Iris pigment epithelial cell (primary cell): ENCODE data around the gene NEDD9.
A peak's percentile ranks its signal among the peaks of the same experiment; 100 is the strongest.

Experiments used
- DNase-seq: peaks from one replicate; pipeline ENCODE4 v3.0.0-alpha.2; 2011; ENCODE audit warnings: low read depth

NEDD9 gene

DNA sequence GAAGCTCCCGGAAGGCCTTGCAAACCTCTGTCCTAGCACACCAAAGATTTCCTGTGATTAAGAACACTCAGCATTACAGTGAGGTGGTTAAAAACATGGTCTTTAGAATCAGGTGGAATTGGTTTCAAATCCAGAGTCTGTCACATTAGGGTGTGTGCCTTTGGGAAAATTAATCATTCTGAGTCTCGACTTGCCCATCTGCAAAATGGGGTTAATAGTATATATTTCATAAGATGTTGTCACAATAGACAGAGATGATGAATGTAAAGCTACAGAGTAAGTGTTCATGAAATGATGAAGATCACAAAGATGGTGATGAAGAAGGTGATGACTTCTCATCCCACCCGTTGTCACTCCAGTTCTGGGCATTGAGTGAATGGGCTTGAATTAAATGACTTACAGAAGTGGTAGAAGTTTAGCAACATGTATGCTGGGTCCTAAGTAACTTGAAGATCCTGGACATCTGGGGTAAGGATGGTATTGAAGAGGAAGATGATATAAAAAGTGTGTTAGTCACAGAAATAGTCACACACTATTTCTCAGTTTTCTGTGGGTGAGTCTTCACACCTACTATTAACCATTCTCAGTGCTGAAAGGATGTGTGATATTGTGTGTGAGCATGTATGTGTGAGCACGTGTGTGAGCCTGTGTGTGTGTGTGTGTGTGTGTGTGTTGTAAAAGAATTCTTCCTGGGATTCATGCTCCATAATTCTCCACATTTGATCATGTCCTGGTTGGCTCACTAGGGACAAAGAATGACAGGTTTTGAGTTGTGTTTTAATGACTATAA lies 28.0 kb upstream of the NEDD9 start:
- no peak for DNase-seq

GRCh38 chr6:11258260-11259237 lies 26.1 kb upstream of the NEDD9 start:
- DNase-seq, result peak; percentile 34

DNA sequence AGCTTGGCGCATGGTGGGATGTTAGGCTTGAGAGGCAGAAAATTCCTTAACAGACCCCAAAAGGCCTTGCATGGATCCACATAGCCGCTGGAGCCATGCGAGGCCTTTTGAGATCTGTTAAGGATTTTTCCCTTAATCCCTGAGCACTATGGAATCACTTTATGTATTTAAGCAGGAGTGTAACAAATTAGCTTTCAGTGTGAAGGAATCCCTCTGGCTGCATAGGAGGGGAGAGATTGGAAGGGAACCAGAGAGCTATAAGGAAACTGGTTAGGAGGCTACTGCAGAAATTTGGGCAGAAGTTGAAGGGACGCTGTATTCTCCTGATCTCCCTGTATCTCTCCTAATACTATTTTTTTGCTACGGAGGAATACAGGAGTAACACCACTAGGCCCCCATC lies 23.1 kb upstream of the NEDD9 start:
- DNase-seq, result no peak

- DNase-seq, result no peak
Observed at GRCh38 chr6:11253594-11253993, 21.1 kb upstream of the NEDD9 start.

GRCh38 chr6:11251553-11252360 lies 19.3 kb upstream of the NEDD9 start:
- DNase-seq, result peak; percentile 77

- DNase-seq, result no peak
Observed at GRCh38 chr6:11250108-11250507, 17.6 kb upstream of the NEDD9 start.

DNA sequence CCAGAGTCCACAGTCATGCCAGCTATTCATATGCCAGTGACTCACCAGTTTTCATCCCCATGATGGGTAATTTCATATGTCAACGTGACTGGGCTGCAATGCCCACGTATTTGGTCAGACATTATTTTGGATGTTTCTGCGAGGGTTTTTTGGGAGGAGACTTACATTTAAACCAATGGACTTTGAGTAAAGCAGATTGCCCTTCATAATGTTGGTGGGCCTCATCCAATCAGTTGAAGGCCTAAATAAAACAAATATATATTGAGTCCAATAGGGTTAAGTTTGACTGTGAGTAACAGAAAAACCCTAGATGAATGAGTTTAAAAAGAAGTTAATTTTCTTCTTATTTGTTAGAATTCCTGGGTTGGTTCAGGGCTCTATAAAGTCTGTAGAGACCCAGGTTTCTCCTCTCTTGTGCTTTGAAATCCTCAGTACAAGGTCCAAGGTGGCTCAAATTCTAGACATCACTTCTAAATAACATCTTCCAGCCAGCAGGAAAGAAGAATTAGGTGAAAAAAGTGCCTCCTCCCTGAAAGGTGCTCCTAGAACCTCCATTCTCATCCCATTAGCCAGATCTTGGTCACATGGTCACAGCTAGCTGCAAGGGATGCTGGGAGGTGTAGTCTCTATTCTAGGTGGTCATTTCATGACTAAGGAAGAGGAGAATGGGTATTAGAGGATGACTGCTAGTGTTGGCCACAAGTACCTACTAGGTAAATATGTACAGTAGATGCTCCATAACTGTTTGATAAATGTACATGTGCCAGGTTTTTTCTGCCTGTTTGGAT lies 16.7 kb upstream of the NEDD9 start:
- DNase-seq, result no peak

GRCh38 chr6:11246722-11247121 lies 14.3 kb upstream of the NEDD9 start:
- no peak for DNase-seq

DNA sequence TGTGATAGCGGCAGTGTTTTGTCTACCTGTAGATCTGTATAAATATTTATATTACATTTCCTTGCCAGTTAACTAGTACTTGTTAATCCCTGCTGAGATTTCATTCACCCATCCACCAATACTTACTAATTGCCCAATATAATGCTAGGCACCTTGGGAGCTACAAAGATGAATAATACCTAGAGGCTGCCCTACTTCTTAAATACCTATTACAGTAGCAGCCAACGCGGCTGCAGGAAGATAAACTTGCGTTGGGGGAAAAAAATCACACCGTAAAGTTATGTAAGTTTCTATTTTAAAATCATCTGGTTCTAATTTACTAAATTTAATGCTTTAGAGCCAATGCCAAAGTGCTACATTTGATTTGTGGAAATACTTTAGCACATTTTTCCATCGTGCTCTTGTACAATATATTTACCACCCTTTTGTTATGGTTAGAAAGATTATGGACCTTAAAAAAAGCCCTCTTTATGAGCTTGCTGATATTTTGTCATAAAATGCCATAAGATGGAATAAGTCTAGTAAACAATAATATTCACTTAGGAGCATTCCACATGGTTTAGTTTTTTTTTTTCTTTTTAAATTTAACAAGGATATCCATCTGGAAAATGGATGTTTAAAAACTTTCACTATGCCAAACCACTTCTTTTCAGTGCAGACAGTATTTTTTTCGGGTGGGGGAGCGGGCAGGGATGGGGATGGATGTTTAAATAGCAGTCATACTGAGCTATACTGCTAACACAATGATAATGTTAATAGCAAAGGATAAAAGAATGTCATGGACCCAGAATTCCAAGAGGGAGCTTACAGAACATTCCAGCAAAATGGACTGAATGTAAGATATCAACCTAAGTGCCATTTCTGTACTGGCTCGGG lies 13.2 kb upstream of the NEDD9 start:
- DNase-seq, result no peak

GRCh38 chr6:11244387-11245126 lies 12.1 kb upstream of the NEDD9 start:
- no peak for DNase-seq

- DNase-seq, result no peak
Observed at GRCh38 chr6:11243861-11244260, 11.4 kb upstream of the NEDD9 start.

GRCh38 chr6:11242711-11243110 lies 10.2 kb upstream of the NEDD9 start:
- no peak for DNase-seq

GRCh38 chr6:11241793-11242201 lies 9.3 kb upstream of the NEDD9 start:
- DNase-seq, result no peak

- no peak for DNase-seq
Observed at GRCh38 chr6:11241154-11241792, 8.8 kb upstream of the NEDD9 start.

DNA sequence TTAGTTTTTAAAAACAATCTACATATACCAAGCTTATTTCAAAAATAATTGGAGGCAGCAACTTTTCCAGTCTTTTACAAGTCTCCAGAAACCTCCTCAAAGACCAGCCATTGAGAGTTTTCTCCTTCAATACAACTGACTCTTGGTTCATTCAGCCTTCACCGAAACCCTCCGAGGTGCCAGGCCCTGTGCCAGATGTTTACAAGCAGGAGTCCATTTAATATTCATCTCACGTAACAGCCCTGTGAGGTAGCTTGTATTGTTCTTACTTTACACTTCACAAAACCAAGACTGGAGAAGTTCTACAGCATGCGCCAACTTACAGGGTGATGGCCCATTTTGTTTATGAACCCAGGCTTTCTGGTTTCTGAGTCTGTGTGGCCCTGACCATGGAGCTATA lies 5.5 kb upstream of the NEDD9 start:
- DNase-seq, result no peak

DNA sequence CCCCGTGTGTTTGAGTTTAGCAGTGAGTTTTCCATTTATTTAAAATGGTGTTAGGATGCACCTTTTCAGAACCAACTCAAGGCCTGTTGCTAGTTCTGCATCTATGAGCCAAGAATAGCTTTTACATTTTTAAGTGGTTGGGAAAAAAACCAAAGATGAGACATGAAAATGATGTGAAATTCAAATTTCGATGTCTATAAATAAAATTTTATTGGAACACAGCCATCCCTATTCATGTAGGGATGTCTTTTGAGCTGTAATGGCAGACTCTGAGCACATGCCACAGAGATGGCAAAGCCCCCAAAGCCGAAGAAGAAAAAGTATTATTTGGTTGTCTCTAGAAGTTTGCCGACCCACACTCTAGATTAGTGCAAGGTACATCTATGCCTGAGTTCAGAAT lies 5.0 kb upstream of the NEDD9 start:
- no peak for DNase-seq

- DNase-seq, result no peak
Observed at GRCh38 chr6:11236915-11237314, 4.4 kb upstream of the NEDD9 start.

DNA sequence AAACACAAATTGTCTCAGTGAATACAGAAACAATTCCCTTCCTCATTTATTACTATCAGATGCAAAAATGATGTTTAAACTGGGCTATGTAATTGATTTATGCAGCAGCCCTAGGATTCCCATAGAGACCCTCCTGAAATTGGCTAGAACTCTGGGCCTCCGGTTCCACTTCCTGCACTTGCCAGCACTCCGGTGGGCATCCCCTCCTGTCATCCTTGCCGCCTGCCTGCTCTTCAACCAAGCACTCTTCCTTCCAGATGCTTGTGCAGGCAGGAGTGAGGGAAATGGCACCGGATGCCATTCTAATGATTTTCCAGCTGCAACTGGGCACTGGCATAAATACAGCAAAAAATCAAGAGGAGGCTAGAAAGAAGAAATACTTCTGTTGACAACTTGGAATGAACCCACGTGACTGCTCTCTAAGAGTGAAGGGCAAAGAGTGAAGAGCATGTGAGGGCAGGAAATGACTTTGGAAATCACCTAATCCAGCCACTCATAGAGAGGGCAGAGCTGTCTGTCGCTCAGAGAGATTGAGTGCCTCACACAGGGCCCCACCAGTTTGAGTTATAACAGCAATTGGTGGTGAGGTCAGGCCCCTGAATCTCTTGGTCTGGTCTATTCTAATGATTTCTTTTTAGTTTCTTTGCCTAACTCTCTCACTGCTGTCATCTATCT lies 3.7 kb upstream of the NEDD9 start:
- DNase-seq, result peak; percentile 49

GRCh38 chr6:11235062-11235461 lies 2.6 kb upstream of the NEDD9 start:
- DNase-seq, result no peak
